ENCODE measurements around the gene SIPA1L2.

SIPA1L2 gene, protein sequence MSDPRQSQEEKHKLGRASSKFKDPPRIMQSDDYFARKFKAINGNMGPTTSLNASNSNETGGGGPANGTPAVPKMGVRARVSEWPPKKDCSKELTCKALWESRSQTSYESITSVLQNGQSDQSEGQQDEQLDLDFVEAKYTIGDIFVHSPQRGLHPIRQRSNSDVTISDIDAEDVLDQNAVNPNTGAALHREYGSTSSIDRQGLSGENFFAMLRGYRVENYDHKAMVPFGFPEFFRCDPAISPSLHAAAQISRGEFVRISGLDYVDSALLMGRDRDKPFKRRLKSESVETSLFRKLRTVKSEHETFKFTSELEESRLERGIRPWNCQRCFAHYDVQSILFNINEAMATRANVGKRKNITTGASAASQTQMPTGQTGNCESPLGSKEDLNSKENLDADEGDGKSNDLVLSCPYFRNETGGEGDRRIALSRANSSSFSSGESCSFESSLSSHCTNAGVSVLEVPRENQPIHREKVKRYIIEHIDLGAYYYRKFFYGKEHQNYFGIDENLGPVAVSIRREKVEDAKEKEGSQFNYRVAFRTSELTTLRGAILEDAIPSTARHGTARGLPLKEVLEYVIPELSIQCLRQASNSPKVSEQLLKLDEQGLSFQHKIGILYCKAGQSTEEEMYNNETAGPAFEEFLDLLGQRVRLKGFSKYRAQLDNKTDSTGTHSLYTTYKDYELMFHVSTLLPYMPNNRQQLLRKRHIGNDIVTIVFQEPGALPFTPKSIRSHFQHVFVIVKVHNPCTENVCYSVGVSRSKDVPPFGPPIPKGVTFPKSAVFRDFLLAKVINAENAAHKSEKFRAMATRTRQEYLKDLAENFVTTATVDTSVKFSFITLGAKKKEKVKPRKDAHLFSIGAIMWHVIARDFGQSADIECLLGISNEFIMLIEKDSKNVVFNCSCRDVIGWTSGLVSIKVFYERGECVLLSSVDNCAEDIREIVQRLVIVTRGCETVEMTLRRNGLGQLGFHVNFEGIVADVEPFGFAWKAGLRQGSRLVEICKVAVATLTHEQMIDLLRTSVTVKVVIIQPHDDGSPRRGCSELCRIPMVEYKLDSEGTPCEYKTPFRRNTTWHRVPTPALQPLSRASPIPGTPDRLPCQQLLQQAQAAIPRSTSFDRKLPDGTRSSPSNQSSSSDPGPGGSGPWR (N-terminal part only)

DNA sequence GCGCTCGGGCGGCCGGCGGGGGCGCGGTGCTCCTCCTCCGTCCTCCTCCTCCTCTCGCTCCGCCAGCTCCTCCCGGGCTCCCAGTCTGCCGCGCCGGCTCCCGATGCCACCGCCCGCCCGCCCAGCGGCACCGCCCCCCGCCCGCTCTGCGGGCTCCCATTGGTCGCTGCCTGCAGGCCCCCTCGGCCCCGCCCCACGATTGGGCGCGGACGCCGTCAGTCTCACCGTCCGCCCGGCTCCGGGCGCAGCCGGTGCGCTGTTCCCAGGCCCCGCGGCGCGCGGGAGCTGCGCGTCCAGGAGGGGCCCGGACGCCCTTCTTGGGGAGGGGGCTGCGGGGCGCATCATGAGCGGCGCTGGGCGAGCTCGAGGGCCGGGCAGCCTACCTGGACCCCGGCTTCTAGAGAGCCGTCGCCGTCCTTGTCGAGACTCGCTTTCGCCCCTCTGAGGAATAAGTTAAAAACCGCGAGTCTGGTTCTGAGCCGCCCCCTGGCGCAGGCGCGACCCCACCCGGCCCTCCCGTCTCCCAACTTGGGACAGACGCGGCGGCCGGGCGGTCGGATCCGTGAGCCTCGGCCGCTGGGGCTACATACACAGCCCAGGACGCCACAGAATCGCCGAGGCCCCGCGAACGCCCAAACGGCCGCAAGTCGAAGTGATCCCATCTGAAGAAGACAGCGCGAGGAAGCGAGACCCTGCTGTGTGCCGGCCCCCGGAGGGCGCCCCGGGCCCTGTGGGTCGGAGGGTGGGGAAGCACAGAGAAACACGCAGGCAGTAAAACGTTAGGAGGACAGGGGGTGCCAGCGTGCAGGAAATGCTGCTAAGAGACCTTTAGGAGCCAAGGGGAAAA, at the start of gene SIPA1L2:
Gene SIPA1L2 (minus strand): TSS at position 87 of the 847 bp plus-strand sequence. CDS start 114,794 bp downstream, outside the sequence.
- DNase-seq: peak; percentile 94

DNA sequence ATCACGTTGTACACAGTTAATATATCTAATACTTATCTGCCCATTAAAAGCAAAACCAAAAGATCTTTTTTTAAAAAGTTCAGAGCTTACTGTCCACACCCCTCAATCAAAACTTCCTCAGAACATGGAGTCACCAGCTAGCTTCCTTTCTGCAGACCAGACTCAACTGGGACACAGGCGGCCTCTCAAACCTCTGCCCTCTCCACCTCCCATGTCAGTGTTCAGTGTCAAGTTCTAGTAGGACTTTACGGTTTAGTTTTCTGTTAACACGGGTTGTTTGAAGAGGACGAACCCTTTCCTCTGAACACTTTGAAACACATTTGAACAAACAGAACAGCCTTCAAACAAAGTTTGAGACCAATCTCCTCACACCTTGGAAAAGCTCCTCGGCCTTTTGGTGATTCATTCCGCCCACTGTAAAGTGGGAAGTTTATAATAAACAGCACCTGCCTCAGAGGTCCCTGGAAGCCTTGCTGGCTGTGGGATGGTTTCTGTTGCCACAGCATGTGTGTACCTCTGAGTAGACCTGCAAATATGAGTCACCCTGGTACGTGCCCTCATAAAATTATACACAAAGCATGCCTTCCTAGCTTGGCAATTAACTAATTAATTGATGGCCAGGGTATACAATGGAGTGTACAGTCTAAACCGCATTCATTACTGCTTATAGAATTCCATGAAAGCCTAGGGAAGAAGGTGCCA, 48.4 kb upstream of the SIPA1L2 start:
- no peak for DNase-seq

- DNase-seq: no peak
Observed at GRCh38 chr1:232676307-232676706, 46.4 kb upstream of the SIPA1L2 start.

DNA sequence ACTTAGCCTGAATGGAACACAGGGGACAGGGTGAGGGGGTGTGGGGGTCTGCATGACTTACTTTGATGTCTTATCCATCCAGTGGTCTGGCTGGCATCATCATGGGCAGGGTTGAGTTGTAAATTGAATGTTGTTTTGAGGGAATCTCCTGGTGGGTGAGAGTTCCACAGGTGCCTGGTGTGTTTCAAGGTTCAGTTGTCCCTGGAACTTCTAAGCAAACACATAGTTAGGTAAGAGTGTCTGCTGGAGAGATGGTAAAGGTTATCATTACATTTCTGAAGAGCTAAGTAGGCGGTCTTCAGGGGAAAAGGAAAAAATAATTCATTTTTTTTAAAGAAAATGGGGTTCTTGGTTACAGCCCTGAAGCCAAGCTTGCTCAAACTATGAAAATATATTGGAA, 46.0 kb upstream of the SIPA1L2 start:
- DNase-seq: no peak

DNA sequence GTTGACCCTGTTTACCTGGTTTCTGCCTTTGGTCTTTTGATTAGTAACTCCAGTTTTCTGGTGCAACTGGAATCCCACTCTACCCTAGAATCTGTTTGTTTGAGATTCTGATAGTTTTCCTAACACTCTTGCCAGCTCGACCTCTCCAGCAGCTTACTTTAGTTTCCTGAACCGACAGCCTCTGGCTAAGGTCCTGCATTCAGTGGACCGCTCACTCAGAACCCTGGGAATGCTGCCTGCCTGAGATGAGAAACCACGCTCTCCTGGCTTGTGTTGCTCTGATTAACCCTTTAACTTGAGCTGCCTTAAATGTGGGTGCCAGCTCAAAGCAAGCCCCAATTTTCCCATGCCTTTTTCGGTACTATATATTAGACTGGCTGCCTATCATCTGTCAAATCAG, 45.3 kb upstream of the SIPA1L2 start:
- no peak for DNase-seq

DNA sequence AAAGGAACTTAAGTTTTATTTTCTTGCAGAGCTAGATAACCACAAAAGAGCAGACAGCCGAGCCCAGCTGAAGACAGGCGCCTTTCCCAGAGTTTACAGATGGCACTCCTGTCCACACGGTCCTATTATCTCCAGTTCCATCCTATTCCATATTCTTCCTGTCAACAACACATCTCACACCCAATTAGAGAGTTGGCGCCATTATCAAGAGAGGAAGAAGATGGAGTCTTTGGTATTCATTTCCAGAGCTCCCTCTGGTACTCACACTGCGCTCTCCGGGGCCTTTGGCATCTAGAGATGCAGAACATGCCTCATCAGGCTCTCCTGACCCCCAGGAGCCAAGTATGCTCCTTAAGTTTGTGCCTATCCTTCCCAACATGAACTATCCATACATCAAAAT, 43.3 kb upstream of the SIPA1L2 start:
- no peak for DNase-seq

DNA sequence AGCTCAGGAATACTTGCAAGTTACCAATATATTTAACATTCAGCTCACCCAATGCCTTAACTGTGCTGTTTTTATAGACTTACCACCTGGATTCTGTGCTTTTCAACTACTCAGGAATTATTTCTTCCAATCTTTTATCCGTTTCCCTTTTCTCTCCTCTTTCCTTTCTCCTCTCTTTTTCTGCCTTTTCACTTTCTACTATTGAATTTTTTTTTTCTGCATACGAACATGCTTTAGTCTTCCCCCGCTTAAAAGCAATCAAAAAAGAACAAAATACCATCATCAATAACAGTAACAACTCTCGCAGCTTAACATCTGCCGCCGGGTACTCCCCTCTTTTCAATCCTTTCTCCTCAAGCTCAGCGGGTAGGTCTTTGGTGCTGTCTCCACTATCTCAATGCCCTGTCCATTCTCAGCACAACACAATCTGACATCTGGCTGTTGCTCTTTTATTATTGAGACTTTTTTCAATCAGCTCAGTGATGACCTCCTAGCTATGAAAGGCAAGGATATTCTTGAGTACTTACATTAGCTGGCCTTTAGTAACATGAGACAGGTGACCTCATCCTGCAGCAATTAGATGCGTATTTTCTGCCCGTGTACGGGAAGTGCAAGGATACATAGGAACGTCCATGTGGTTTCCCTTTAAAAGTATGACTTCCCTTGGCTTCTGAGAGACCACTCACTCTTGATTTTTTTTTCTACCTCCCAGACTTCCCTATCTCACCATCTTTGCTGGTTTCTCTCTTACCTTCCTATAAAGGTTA, 40.2 kb upstream of the SIPA1L2 start:
- no peak for DNase-seq

DNA sequence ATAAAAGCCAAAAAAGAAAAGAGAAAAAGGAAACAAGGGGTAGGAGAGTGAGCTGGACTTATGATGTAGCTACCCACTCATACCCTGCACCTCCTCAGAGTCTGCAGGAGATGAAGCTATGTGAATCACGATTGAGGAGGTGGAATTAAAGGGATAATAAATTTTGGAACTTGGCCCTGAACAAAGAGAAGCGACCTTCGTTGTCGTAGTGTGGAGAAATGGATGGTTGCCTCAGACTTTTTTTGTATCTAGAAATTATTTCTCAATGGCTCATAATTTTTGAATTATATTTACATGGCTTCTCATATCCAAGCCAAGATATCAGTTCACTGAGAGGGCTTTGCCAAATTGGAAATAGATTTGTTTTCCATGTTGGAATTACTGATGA, 37.8 kb upstream of the SIPA1L2 start:
- no peak for DNase-seq

GRCh38 chr1:232667094-232667777, 37.3 kb upstream of the SIPA1L2 start:
- DNase-seq: peak; percentile 47

- DNase-seq: no peak
Observed at GRCh38 chr1:232664844-232665777, 35.2 kb upstream of the SIPA1L2 start.

- DNase-seq: no peak
Observed at GRCh38 chr1:232662910-232663309, 33.0 kb upstream of the SIPA1L2 start.

DNA sequence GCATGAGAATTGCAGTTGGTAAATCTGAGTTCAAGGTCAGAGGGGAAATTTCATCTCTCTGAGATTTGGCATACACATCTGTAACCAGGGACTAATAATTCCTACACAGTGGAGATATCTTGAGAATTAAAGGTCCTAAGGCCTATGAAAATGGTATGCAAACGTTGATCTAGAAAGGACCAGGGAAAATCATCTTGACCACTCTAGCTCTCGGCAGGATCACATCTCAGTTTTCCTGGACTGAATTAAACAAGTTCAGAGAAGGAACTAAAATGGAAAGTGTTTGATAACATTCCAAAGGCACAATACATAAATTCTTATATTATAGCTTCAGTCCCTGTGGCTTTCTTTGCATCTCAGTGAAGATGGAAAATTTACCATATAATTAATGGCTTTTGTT, 28.5 kb upstream of the SIPA1L2 start:
- DNase-seq: no peak

GRCh38 chr1:232657426-232658005, 27.6 kb upstream of the SIPA1L2 start:
- DNase-seq: no peak

DNA sequence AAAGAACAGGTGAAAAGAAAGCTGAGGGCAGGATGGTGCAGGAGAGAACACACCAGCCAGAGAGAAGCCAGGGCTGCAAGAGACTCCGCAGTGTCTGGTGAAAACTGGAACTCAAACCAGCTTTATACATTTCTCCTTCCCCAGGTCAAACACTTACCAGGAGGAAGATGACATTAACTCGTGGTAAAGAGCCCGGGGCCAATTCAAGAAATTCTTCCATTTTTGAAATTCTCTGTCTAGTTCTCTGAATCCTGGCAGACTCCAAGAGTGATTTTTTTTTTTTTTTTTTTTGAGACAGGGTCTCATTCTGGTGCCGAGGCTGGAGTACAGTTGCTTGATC, 25.8 kb upstream of the SIPA1L2 start:
- DNase-seq: no peak

- DNase-seq: peak; percentile 52
Observed at GRCh38 chr1:232655028-232655745, 25.3 kb upstream of the SIPA1L2 start.

DNA sequence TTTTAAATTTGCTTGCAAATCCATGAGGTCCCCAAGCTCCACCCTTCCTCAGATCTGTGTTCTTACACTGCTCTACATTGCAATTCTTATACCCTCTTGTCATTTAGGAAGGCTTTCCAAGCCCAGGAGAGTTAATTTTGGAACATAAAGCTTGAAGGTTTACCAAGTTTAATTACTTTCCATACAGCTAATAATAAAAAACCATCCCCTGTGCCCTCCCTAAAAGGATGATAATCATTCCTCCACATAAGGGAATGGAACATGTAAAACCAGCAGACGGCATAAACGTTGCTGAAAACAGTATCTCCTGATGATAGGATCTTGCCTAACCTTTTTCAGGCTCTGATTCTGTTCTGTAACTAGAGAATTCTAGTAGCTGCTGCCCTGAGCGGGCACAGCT, 23.9 kb upstream of the SIPA1L2 start:
- DNase-seq: no peak

GRCh38 chr1:232650845-232651244, 20.9 kb upstream of the SIPA1L2 start:
- DNase-seq: no peak

DNA sequence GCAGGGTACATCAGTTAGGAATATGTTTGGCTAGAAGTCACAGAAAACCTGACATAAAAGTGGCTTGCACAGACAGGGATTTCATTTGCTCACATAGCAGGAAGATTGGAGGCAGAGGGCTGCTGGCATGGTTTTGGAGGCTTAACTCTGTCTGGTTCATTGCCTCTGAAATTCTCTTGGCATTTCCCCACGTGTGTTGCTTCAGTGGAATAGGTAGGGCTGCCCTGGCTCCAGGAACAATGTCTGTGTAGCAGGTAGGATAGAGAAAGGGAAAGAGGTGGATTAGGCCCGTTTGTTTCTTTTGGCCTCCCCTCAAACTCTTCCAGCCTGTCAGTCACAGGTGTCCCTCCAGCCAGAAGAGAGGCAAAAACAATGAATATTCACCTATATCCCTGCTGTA, 20.5 kb upstream of the SIPA1L2 start:
- DNase-seq: no peak
